Stimulated activated CD8-positive, alpha-beta memory T cell treated with anti-CD3 and anti-CD28 coated beads, Interleukin-4, amount 100 ng/mL, for 4 hours (primary cell): ENCODE measurements around the gene SDC1.

Experiments used
- DNase-seq, 2 donors: peaks; one replicate each; pipeline ENCODE4 v3.0.0-alpha.2; 2020; ENCODE audit warnings: low read depth in 2 of 2, low spot score in 1 of 2

The SDC1 gene

GRCh38 chr2:20150806-20151571 is 73.9 kb downstream of the SDC1 start:
- DNase-seq: no peak
